ENCODE results near the gene DNAL1. TPM values are rescaled to one million over a fixed set of nuclear protein-coding genes. Genes with fewer than 3 reads are reported as not detected.

The DNAL1 gene
- total and polyA plus RNA-seq, 2 of the 13 experiments (the other 11 are each of a cell fraction or from before 2014, with no cell fraction given), result 1.4 to 13.3 TPM

- TF ChIP-seq ZNF281 (CRISPR knock-in tag; IDR thresholded peaks at IDR 0.05; ENCODE audit: borderline replicate concordance) (peak; percentile 39; the same call in 1 of the 2 replicates), E2F5 (CRISPR knock-in tag; conservative IDR thresholded peaks at IDR 0.05) (no peak; the same call in 1 of the 2 replicates), ZFYVE20 (CRISPR knock-in tag; IDR thresholded peaks at IDR 0.05; ENCODE audit: borderline replicate concordance, low read depth) (0 out of 2 replicates have a peak, but pooled peaks have one; percentile 17), ZNF350 (CRISPR knock-in tag; IDR thresholded peaks at IDR 0.05; ENCODE audit: borderline replicate concordance, low read depth) (0 out of 2 replicates have a peak, but pooled peaks have one; percentile 25), HIC2 (CRISPR knock-in tag; IDR thresholded peaks at IDR 0.05; ENCODE audit: low read depth) (no peak; the same call in 1 of the 2 replicates), ZNF552 (CRISPR knock-in tag; IDR thresholded peaks at IDR 0.05; ENCODE audit: borderline replicate concordance) (no peak), ZNF772 (CRISPR knock-in tag; IDR thresholded peaks at IDR 0.05) (no peak; the same call in 1 of the 2 replicates), FOXP4 (CRISPR knock-in tag; IDR thresholded peaks at IDR 0.05) (no peak), ZNF569 (CRISPR knock-in tag; IDR thresholded peaks at IDR 0.05; ENCODE audit: borderline replicate concordance) (no peak), SMC3 (IDR thresholded peaks at IDR 0.05; ENCODE audit: low read length) (no peak), HMGXB4 (CRISPR knock-in tag; IDR thresholded peaks at IDR 0.05; ENCODE audit: borderline replicate concordance in 1 of 2, low read depth in 1 of 2) (peak; percentile 22 to 55; a peak in 2 of 4 replicates), MLXIP (CRISPR knock-in tag; IDR thresholded peaks at IDR 0.05; ENCODE audit: borderline replicate concordance) (peak; percentile 42; the same call in 1 of the 2 replicates), ZNF510 (CRISPR knock-in tag; IDR thresholded peaks at IDR 0.05; ENCODE audit: low read depth) (0 out of 2 replicates have a peak, but pooled peaks have one; percentile 32)
These were observed 69.2 kb downstream of the DNAL1 start, which contains the start of gene PNMA1 (continued) for GRCh38 chr14:73713803-73714655.

Data from HepG2 (cell line).